Endodermal cell (in vitro differentiated cells): Measurements from ENCODE around the gene SCT. TPM values are rescaled to one million over a fixed set of nuclear protein-coding genes. Genes with fewer than 3 reads are reported as not detected.

ENCODE experiments used
- DNase-seq: peaks from one replicate; pipeline ENCODE4 v3.0.0-alpha.2; 2017
- H3K27ac ChIP-seq: 2 replicates; pipeline ENCODE4 v1.5.1; 2013; ENCODE audit warnings: mild to moderate bottlenecking, low read depth, low read length, moderate library complexity
- H3K27me3 ChIP-seq: 2 replicates; pipeline ENCODE4 v1.6.1; 2013; ENCODE audit warnings: mild to moderate bottlenecking, low read length, moderate library complexity; ENCODE audit not compliant: insufficient read depth, control insufficient read depth, poor library complexity, severe bottlenecking
- H3K36me3 ChIP-seq: 2 replicates; pipeline ENCODE4 v1.7.0; 2013; ENCODE audit warnings: mild to moderate bottlenecking, low read length, moderate library complexity; ENCODE audit not compliant: control insufficient read depth, insufficient read depth
- H3K4me1 ChIP-seq: one replicate; pipeline ENCODE4 v1.7.0; 2013; ENCODE audit warnings: low read length; ENCODE audit not compliant: control insufficient read depth, insufficient read depth
- H3K4me3 ChIP-seq: 2 replicates; pipeline ENCODE4 v1.5.1; 2013; ENCODE audit warnings: mild to moderate bottlenecking, low read length, moderate library complexity
- H3K9ac ChIP-seq: 2 replicates; pipeline ENCODE4 v1.6.1; 2013; ENCODE audit warnings: mild to moderate bottlenecking, low read length, moderate library complexity; ENCODE audit not compliant: poor library complexity, severe bottlenecking; ENCODE audit errors: extremely low read depth
- H3K9me3 ChIP-seq: 2 replicates; pipeline ENCODE4 v1.6.1; 2013; ENCODE audit warnings: mild to moderate bottlenecking, low read length, moderate library complexity; ENCODE audit not compliant: control insufficient read depth
- H3K27ac Mint-ChIP-seq: 2 replicates; pipeline ENCODE4 v1.8.0; 2020; ENCODE audit warnings: mixed read lengths
- H3K27me3 Mint-ChIP-seq: 2 replicates; pipeline ENCODE4 v1.8.0; 2021; ENCODE audit warnings: mild to moderate bottlenecking, mixed read lengths; ENCODE audit not compliant: insufficient read depth
- H3K36me3 Mint-ChIP-seq: 2 replicates; pipeline ENCODE4 v1.8.0; 2020; ENCODE audit warnings: low read depth, mixed read lengths
- H3K4me1 Mint-ChIP-seq: 2 replicates; pipeline ENCODE4 v1.8.0; 2020; ENCODE audit warnings: mixed read lengths
- H3K4me3 Mint-ChIP-seq: 2 replicates; pipeline ENCODE4 v1.8.0; 2020; ENCODE audit warnings: mild to moderate bottlenecking, moderate library complexity, mixed read lengths
- H3K9me3 Mint-ChIP-seq: 2 replicates; pipeline ENCODE4 v1.8.0; 2020; ENCODE audit warnings: mild to moderate bottlenecking, mixed read lengths
- WGBS, 2 experiments: methylation state at CpG; one replicate each; pipeline versions ENCODE4 v1.1.5 to v1.1.7; 2013; ENCODE audit warnings: missing lambda C conversion rate in 2 of 2, mixed read lengths in 1 of 2; ENCODE audit not compliant: insufficient coverage in 1 of 2, insufficient read length in 1 of 2; 5-methylcytosine and 5-hydroxymethylcytosine counted together
- total RNA-seq, 2 donors: library from RNA; stranded (reverse); fragmentation: NEBNext Ultra II Directional in 1 of 2; extraction: Animal tissue kit (Norgen Biotek cat#: 25700) in 1 of 2; gene quantifications; 2 replicates in 1 of 2; 3 replicates in 1 of 2; pipeline ENCODE4 v1.2.1, GENCODE V29; 2021
- TF ChIP-seq, protein P1 (sequence below): fragments of 200-600 bp; sonication (generic); conservative IDR thresholded peaks from 2 replicates; pipeline ENCODE4 v1.5.0; 2021; ENCODE audit warnings: antibody characterized with exemption, mild to moderate bottlenecking

Gene SCT
- total RNA-seq, 2 donors from 2014 or later = 3.9 to 6.1 TPM

DNA sequence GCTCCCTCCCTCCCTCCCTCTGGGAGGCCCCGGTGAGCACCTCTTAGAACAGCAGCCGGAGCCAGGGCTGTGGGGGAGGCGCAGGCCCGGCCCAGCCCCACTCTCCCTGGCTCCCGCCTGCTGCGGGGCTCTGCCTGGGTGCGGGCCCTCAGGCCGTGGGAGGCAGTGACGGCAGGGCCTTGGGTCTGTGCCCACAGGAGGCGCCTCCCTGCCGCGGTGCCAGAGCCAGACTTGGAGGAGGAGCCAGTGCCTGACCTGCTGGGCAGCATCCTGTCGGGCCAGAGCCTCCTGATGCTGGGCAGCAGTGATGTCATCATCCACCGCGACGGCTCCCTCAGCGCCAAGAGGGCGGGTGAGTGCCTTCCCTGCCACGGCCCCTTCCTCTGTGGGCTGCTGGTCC is 20.7 kb downstream of the SCT start:
- 94 to 96% methylated on average over 12 to 19 of the region's 19 CpGs for WGBS, 2 experiments
- H3K27ac ChIP-seq = no peak overlapping the region
- H3K4me3 ChIP-seq = no peak overlapping the region
- peaks cover 59% of the 10 kb centered on the region for H3K36me3 Mint-ChIP-seq
- H3K4me1 ChIP-seq = no peaks in the 10 kb centered on the region
- no peaks in the 10 kb centered on the region for H3K27me3 Mint-ChIP-seq
- no peak overlapping the region for H3K27ac Mint-ChIP-seq
- no peaks in the 10 kb centered on the region for H3K4me1 Mint-ChIP-seq
- H3K9ac ChIP-seq = no peak overlapping the region
- TF ChIP-seq, protein P1, sequence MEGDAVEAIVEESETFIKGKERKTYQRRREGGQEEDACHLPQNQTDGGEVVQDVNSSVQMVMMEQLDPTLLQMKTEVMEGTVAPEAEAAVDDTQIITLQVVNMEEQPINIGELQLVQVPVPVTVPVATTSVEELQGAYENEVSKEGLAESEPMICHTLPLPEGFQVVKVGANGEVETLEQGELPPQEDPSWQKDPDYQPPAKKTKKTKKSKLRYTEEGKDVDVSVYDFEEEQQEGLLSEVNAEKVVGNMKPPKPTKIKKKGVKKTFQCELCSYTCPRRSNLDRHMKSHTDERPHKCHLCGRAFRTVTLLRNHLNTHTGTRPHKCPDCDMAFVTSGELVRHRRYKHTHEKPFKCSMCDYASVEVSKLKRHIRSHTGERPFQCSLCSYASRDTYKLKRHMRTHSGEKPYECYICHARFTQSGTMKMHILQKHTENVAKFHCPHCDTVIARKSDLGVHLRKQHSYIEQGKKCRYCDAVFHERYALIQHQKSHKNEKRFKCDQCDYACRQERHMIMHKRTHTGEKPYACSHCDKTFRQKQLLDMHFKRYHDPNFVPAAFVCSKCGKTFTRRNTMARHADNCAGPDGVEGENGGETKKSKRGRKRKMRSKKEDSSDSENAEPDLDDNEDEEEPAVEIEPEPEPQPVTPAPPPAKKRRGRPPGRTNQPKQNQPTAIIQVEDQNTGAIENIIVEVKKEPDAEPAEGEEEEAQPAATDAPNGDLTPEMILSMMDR = no peak
- H3K9me3 ChIP-seq = no peaks in the 10 kb centered on the region
- H3K9me3 Mint-ChIP-seq = no peaks in the 10 kb centered on the region
- peaks cover 69% of the 10 kb centered on the region for H3K36me3 ChIP-seq
- DNase-seq = no peak
- no peak overlapping the region for H3K4me3 Mint-ChIP-seq
- H3K27me3 ChIP-seq = no peaks in the 10 kb centered on the region

DNA sequence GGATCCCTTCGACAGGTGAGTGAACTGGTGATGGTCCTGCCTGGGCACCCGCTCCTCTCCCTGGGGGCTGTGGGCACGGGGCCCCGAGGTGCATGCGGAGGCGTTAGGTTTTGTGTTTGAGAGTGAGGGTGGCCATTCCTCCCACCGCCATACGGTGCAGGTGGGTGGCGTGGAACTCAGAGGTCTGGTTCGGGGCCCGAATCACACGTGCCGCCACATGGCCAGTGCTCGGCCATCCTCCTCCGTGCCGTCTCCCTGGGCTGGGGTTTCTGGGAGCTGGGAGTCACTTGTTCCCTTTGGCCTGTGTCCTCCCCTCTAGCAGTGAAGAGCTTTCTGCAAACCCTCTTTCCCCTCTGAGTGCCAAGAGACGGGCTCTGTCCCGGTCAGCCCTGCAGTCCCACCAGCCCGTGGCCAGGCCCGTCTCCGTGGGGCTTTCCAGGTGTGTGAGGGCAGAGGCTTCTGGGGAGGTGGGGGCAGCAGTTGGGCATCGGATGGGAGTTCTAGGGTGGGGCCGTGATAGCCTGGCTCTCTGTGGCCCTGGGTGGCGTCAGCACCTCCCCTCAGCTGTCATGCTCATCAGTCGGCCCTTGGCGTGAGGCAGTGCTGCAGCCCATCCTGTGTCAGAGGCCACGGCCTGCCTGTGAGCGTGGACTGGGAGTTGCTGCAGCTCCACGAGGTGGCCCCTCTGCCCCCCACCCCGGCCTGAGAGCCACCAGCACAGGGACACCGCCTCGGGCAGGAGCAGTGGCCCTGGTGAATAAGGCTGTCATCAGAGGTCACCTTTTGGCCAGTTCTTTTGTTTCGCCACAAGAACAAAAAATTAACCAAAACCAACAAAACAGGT is 21.5 kb downstream of the SCT start:
- peaks cover 55% of the 10 kb centered on the region for H3K36me3 Mint-ChIP-seq
- DNase-seq = no peak
- H3K27me3 Mint-ChIP-seq = no peaks in the 10 kb centered on the region
- WGBS, 2 experiments = 94 to 97% methylated on average over 14 to 33 of the region's 33 CpGs
- peaks cover 67% of the 10 kb centered on the region for H3K36me3 ChIP-seq
- H3K9ac ChIP-seq = no peak overlapping the region
- H3K27ac ChIP-seq = no peak overlapping the region
- no peak overlapping the region for H3K4me3 ChIP-seq
- H3K9me3 ChIP-seq = no peaks in the 10 kb centered on the region
- H3K4me1 Mint-ChIP-seq = no peaks in the 10 kb centered on the region
- no peaks in the 10 kb centered on the region for H3K9me3 Mint-ChIP-seq
- no peak overlapping the region for H3K4me3 Mint-ChIP-seq
- no peaks in the 10 kb centered on the region for H3K27me3 ChIP-seq
- TF ChIP-seq, protein P1 = no peak
- no peak overlapping the region for H3K27ac Mint-ChIP-seq
- no peaks in the 10 kb centered on the region for H3K4me1 ChIP-seq

DNA sequence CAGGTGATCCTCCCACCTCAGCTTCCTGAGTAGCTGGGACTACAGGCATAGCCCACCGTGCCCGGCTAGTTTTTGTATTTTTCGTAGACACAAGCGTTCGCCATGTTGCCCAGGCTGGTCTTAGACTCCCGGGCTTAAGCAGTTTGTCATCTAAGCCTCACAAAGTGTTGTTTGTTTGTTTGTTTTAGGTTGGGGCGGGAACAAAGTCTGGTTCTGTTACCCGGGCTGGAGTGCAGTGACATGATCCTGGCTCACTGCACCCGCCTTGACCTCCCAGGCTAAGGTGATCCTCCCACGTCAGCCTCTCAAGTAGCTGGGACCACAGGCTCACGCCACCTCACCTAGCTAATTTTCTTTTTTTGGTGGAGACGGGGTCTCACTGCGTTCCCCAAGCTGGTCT is 23.8 kb downstream of the SCT start:
- H3K36me3 Mint-ChIP-seq = peaks cover 61% of the 10 kb centered on the region
- no peaks in the 10 kb centered on the region for H3K27me3 Mint-ChIP-seq

More for the DNA sequence above, 23.8 kb downstream of the SCT start:
- H3K4me3 ChIP-seq = no peak overlapping the region
- WGBS, 2 experiments = 95 to 96% methylated on average over 11 to 13 of the region's 13 CpGs
- no peaks in the 10 kb centered on the region for H3K27me3 ChIP-seq
- peaks cover 76% of the 10 kb centered on the region for H3K36me3 ChIP-seq
- Mint-ChIP-seq H3K27ac (no peak overlapping the region), H3K4me3 (no peak overlapping the region), H3K4me1 (no peaks in the 10 kb centered on the region), H3K9me3 (no peaks in the 10 kb centered on the region)
- H3K27ac ChIP-seq = no peak overlapping the region
- no peak overlapping the region for H3K9ac ChIP-seq
- H3K4me1 ChIP-seq = no peaks in the 10 kb centered on the region
- H3K9me3 ChIP-seq = no peaks in the 10 kb centered on the region
- no peak for DNase-seq
- TF ChIP-seq, protein P1 = no peak
